Measurements from ENCODE around the gene DIAPH2. TPM values are rescaled to one million over a fixed set of nuclear protein-coding genes. Genes with fewer than 3 reads are reported as not detected.

The DIAPH2 gene
- total RNA-seq, 4 donors from 2014 or later, result 36.6 to 78.3 (median 41.4) TPM

DNA sequence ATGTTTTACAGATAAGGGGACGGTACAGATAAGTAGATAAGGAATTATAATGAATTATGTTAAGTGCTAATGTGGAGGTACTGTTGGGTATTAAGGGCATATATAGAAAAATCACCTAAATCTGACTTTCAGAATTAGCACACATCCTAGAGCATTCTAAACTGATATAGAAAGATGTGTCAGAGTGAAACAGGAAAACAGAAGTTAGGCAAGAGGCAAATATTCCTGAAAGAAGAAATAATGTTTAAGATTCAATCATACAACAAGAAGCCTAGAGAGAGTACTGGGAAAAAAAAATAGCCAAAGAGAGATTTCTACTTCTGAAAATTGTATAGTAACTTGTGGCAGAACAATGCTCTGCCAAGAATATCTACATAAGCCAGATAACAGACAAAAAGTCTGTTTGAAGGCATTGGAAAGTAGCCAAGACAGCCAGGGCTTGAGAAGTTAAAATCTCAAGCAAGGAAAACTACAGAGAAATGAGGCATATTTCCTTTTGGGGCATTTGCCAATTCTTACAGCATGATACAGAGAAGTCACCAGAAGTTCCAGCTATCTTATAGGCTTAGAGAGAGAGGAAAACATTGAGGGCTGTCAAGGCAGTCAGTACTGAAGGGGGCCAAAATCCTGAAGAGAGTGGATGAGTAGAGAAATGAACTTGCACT lies 845.0 kb downstream of the DIAPH2 start:
- ATAC-seq (ENCODE audit: low FRiP score), result no peak
- no peak for DNase-seq (ENCODE audit: low spot score)
- TF ChIP-seq, protein P1, sequence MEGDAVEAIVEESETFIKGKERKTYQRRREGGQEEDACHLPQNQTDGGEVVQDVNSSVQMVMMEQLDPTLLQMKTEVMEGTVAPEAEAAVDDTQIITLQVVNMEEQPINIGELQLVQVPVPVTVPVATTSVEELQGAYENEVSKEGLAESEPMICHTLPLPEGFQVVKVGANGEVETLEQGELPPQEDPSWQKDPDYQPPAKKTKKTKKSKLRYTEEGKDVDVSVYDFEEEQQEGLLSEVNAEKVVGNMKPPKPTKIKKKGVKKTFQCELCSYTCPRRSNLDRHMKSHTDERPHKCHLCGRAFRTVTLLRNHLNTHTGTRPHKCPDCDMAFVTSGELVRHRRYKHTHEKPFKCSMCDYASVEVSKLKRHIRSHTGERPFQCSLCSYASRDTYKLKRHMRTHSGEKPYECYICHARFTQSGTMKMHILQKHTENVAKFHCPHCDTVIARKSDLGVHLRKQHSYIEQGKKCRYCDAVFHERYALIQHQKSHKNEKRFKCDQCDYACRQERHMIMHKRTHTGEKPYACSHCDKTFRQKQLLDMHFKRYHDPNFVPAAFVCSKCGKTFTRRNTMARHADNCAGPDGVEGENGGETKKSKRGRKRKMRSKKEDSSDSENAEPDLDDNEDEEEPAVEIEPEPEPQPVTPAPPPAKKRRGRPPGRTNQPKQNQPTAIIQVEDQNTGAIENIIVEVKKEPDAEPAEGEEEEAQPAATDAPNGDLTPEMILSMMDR (IDR thresholded peaks at IDR 0.05), result no peak

DNA sequence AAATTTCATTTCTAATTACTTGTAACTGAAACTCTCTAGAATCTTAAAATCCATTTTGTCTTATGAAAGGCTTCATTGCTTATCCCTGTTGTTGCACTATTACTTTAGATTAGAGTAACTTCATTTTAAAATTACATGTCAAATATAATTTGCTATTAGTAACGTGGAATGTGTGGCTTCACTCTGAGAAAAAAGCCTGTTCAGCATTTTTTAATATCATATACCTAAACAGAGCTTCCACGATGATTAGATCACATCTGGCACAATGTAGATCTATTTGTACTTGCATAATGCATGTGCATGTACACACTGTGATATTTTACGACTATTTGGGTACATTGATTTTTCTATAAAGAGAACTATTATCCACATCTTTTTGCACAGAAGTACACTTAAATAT lies 847.2 kb downstream of the DIAPH2 start:
- TF ChIP-seq, protein P1 (IDR thresholded peaks at IDR 0.05), result no peak
- DNase-seq (ENCODE audit: low spot score) (no peak), ATAC-seq (ENCODE audit: low FRiP score) (no peak)

DNA sequence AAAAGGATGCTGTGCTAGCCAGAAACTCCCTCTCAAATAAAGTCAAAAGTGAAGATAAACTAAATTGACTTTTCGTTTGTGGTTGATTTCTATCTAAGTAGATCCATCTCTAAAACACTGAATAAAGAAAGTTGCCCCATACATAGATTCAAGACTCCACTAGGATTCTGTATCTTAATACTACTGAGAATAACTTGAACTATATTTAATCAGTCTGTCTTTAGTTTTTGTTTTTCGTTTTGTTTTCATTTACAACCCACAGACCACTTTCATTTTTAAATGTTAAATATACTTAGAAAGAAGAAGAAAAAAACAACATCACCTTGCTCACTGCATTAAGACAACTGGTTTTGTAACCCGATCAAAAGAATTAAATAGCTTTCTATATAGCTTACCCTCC lies 854.1 kb downstream of the DIAPH2 start:
- ATAC-seq (ENCODE audit: low FRiP score) (no peak), DNase-seq (ENCODE audit: low spot score) (no peak)
- TF ChIP-seq, protein P1 (IDR thresholded peaks at IDR 0.05), result no peak

DNA sequence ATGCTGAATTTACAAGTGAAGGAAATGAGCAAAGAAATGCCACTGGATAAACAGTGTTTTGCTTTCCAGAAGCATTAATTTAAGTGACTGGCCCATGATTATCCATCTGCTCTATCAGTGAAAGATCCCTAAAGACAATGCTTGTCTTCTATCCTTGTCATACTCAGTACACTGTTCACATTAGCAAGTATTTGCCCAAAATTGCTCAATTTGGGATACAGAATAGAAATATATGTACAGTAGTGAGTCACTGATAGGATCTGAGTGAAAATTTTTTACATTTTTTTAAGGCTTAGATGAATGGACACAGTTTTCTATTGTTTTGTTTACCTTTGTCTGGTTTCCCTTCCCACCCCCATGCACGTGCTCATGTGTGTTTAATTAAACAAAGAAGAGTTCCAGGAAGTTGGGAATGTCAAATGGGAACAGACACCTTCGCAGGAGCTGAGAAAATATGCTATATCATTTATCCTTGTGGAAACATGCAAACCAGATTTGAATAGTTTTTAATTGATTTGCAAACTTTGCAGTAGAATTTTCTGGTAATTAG lies 855.4 kb downstream of the DIAPH2 start:
- DNase-seq (ENCODE audit: low spot score), result no peak
- TF ChIP-seq, protein P1 (IDR thresholded peaks at IDR 0.05), result no peak
- no peak for ATAC-seq (ENCODE audit: low FRiP score)

DNA sequence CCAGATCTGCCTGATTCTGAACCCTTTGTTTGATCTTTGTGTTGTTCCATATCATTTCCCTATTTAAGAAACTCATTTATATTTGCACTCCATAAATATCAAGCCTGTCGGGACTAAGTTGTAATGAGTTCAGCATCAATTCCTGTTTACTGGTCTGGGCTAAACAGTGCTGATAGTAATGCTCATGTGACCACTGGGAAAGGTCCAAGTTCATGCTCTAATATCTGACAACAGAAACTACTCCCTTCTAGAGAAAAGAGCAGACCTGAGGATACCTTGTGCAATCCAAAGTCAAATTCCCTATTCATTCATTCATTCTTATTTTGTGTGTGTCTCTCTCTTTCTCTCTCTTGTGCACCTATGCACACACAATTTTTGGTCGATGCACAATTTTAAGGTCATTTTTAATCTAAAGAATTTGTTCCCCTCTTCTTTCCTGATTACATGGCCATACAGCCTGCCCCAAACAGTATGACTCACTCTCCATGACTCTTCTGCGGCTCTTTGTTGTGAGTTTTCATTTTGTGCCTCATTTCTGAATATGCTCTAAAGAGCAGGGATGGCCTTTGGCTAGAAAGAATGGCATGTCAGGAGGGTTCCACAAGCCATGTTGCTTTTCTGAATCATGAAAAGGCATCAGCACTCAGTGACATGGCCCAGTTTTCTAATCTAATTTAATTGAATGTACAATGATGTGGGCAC lies 863.4 kb downstream of the DIAPH2 start:
- no peak for DNase-seq (ENCODE audit: low spot score)
- TF ChIP-seq, protein P1 (IDR thresholded peaks at IDR 0.05), result no peak
- no peak for ATAC-seq (ENCODE audit: low FRiP score)

DNA sequence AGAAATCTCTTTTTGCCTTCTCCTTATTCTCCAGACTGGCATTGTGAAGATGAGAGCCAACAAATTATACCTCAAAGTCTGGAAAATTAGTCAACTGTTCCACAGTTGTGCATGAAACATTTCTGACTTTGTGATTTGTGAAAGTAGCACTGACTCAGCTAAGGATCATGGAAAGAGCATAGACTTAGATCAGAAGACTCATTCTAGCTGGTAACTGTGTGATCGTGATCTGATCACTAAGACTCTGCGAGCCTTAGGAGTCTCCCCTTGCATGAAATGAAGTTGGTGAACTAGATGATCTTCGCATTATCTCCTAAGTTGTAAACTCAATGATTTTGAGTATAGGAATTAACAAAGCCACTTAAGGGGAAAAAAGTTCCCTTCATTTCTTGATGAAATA lies 867.2 kb downstream of the DIAPH2 start:
- TF ChIP-seq, protein P1 (IDR thresholded peaks at IDR 0.05), result no peak
- DNase-seq (ENCODE audit: low spot score) (no peak), ATAC-seq (ENCODE audit: low FRiP score) (no peak)
